HG02970 (cell line): Measurements from ENCODE around the gene CMTR1.

Experiments used
- ATAC-seq: cut with Tn5 transposase; IDR thresholded peaks from one replicate; pipeline ENCODE4 v1.9.1; 2021; ENCODE audit warnings: mild to moderate bottlenecking, moderate library complexity, moderate number of reproducible peaks; ENCODE audit not compliant: unreplicated experiment, low FRiP score

CMTR1 gene

DNA sequence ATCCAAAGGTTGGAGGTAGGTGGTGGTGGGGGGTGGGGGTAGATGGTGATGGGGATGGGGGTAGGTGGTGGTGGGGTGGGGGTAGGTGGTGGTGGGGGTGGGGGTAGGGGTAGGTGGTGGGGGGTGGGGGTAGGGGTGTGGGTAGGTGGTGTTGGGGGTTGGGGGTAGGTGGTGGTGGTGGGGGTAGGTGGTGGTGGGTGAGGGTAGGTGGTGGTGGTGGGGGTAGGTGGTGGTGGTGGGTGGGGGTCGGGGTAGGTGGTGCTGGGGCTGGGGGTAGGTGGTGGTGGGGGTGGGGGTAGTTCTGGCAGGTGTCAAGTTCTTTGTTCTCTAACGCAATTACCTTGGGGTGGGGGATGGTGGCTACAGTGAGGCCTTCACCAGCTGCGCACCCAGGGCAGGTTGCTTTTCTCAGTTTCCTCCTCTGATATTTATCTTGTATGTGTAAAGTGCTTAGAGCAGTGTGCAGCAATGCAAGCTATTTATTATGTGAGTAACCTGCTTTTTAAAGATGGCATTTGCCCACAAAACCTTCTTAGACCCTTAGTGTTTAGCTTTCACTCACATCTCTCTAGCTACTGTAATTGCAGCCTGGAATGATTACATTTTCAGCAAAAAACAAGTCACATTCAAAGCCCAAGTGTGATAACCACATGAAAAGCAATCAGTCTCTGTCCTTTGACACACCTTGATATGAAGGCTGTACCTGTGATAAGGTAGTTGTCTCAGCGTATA lies 74.8 kb downstream of the CMTR1 start:
- no peak for ATAC-seq

DNA sequence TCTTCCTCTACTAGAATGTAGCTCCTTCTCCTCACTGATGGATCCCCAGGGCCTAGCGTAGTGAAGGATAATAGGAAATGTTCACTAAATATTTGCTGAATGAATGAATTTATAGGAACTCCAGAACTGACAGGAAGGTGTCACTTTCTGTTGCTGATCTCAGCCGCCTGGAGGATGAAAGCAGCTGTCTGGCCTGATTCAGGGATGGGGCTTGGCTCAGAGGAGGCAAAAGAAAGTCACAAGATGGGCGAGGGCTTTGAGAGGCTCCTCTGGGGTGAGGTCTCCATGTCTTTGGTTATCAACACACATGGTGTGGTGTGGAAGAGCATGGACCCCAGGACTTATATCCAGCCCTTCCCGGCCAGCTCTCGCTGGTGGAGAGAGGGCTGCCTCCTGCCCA lies 78.2 kb downstream of the CMTR1 start:
- ATAC-seq: no peak

DNA sequence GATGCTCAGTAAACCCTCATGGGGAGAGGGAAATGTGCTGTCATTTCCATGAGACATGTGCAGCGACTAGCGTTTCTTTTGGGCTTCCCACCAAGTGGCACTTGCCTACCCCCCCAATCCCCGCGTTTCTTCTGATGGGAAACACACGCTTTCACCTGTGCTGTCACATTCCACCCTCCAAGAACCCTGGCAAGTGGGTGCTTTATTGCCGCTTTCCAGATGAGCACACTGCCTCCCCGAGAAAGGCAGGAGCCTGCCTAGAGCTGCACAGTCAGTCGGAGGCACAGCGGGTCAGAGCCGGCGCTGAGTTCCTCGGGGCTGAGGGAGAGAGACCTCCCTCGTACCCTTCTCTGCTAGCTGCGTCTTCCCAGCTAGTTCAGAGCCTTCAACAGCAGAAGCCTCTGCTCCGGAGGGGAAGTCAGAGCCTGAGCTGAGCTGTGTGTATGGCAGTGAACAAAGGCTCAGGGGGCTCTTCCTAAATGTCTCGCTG lies 78.9 kb downstream of the CMTR1 start:
- ATAC-seq: no peak

DNA sequence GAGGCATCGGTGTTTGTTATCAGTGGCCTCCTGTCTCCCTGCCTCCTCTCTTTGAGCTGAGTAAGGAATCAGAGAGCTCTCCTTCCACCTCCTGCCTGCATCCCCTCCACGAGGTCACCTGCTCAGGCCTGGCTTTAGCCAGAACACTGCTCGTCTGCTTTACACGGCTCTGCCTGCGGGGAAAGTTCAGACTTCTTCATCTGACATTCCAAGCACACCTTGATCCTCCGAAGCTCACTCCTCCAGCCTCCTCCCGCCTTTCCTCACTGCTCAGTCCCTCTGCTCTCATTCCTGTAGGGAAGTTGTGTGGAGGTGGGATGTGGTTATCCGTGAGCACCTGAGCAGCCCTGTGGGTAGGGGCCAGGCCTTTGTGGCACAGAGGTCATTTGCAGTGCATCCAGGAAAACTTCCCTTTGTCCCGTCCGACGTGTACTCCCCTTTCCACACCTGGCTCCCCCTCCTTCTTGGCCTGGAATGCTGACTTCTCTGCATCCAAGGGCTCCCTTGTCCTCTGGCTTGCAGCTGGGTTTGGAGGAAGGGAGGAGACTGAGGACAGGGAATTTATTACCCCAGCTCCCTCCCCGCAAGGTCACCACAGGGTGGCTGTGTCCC lies 79.5 kb downstream of the CMTR1 start:
- no peak for ATAC-seq

DNA sequence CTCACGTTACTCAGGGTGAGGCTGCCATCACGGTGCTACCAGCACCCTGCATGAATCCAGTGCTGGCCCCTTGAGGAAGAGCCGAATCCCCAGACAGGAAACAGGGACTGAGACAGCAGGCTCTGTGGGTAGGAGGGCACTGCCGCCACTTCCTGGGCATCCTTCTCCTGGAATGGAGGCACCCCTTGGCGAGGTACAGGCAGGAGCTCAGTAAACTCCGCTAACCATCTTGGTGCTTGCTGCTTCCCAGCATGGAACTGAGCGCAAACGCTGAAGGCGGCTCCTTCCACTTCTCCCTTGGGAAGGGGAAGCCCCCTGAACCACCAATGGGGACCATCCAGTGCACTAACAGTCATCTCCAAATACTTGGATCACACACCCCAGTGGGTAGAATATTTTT lies 80.1 kb downstream of the CMTR1 start:
- no peak for ATAC-seq

DNA sequence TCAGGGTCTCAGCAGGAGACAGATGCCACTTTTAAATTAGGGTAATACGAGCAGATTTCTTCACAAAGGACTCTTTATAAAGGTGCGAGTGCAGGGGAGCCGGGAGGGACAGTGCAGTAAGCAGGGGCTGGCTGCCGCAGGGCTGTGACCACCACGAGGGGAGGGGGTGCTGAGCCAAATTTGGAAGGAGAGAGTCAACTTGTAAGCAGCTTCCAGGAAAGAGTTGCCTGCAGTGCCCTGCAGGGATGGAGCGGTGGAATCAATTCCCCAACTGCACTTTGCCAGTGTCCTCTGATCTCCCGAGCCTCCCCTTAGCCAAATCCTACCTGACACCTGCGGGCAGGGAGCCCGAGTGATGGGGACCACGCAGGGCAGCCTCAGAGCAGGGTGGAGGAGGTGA lies 80.6 kb downstream of the CMTR1 start:
- ATAC-seq: no peak

DNA sequence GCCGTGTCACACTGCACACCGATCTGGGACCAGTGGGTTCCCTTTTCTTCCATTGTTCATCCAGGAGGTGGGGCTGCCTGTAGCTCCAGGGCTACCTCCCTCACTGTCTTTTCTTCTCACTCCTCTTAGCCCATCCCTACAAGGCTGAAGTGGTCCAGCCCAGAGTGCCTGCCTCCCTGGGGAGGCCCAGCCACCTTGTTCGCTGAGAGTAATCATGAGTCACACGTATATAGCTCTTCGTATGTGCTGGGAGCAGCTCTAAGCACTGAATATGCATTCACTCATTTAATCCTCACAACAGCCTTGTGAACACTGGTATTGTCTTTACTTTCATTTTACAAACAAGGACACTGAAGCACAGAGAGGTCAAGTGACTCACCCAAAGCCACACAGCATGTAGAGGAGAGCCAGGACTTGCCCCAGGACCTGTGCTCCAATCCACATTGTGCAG lies 81.3 kb downstream of the CMTR1 start:
- ATAC-seq: no peak

DNA sequence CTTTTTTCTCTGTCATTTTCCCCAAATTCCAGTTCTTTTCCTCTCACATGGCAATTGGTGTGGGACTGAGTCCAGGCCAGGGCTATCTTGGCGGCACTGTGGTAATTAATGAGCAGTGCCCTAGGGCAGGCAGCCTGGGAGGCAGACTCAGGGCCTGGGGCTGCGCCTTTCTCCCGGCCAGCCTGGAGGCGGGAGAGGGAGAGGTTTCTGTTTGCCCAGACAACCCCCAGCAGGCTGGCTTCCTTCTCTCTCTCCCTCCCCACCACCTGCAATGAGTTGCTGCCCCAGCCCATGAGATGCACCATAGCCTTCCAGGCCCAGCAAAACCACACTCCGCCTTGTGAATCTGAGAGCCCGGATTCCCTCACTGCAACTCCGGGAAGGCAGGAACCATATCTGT lies 81.8 kb downstream of the CMTR1 start:
- ATAC-seq: no peak

DNA sequence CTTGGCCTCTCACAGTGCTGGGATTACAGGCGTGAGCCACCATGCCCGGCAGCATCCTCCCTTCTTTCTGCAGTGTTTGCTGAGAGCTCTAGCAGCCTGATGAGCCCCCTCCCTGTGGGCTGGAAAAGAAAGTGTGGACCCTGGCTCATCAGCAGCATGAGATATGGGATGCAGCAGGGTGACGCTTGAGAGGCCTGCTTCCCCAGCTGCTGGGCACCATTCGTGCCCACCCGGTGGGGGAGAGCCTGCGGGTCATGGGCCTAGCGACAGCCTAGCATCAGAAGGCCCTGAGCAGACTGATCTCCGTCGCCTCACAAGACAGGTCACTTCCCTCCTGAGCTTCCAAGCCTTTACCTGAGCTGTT lies 82.7 kb downstream of the CMTR1 start:
- ATAC-seq: no peak

DNA sequence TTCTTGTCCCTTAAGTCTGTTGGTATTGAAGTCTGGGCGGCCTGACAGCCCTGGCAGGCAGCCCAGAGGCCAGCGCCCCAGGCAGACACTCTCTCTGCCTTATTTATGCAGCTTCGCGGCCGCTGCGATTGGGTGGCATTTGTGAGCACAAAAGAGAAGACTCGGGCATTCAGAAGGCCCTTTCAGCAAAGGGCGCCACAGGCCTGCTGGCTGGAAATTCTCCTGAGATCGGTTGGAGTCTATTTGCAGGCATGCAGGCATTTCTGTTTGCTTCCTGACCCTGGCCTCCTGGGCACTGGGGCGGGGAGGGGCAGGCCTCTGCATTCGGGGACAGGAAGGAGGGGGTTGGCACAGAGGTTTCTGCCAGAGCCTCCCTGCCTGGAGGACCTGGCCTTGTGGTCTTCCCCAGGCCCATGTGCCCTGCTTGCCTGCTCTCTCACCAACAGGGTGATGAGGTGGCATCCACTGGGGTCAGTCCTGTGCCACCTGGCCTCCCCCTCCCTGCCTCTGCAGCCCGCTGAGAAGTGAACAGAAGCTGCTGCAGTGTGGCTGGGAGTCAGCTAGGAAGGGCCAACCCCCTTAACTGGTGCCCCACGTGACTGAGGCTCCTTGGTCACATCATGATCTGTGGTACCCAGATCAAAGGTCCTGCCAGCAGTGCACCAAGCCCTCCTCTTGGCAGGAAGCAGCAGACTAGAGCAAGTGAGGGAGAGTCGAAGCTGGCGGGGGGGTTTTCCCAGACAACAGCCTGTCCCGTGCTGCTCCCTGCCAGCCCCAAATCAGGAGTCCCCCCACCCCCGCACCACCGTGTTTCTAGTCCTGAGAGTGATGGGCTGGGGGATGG lies 83.3 kb downstream of the CMTR1 start:
- no peak for ATAC-seq

DNA sequence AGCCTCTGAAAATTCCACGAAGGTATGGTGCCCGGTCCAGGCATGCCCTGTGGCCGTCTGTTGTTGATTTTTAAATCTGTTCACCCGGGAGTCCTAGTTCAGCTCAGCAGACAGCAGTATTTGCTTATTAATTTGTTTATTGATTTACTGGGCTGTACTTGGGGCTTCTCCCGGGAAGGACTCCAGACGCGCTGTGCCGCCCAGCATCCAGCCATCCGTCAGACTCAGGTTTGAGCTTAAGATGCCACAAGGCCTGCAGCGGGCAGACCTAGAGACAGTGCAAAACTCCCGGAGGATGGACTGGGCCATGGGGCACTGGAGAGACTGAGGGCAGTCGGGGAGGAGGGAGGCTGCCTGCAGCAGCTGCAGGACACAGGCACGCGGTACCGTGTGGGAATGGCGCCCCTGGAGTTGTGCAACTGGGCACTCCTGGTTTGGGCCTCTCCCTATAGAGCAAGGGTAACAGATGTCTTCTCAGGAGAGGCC lies 83.9 kb downstream of the CMTR1 start:
- no peak for ATAC-seq

DNA sequence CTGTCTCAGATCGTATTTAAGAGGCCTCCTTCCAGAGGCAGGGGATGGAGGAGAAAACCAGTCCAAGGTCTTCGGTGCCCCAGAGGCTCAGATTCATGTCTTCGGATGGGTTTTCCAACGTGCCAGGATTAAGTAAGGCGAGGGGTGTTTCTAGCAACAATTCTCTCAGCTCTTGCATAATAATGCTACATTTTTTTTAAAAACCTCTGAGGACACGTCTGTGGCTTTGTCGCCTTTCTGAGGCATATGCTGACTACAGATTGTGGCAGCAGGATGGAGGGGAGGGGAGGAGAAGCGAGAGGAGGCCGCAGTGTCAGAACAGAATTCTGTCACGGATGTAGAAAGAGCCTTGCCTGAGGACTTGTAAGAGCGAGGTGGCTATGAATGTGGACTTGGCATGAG lies 84.4 kb downstream of the CMTR1 start:
- ATAC-seq: no peak

DNA sequence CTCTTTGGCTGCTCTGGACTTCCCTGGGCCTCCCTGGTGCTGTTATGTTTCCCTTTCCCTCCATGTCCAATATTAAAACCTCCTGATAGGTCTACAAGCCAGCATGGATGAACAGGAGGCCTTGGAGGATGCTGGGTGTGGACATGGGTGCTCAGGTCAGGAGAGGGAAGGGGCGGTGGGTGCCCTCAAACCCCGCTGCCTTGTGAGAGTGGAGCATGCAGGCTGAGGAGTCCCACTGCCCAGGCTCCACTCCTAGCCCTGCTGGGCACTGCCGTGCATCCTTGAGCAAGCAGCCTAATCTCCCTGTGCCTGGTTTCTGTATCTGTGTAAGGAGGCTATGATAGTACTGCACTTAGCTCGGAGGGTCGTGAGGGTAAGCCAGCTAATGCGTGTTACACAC lies 85.1 kb downstream of the CMTR1 start:
- no peak for ATAC-seq

DNA sequence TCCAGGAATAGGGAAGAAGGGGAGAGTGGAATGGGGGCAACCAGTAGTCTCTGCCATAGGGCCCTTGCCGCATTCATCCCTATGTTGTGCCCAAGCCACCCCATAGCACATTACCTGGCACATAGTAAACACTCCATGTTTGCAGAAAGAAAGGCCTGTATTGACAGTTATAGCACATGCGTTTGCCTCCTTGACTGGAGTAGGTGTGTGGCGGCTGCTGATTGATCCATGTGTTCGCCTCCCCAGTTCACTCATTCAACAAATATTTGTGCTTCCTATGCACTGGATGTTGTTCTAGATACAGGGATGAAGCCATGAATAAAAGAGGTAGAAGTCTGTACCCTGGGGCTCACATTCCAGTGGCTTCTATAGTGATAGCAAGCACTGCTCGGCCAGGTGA lies 86.4 kb downstream of the CMTR1 start:
- no peak for ATAC-seq

DNA sequence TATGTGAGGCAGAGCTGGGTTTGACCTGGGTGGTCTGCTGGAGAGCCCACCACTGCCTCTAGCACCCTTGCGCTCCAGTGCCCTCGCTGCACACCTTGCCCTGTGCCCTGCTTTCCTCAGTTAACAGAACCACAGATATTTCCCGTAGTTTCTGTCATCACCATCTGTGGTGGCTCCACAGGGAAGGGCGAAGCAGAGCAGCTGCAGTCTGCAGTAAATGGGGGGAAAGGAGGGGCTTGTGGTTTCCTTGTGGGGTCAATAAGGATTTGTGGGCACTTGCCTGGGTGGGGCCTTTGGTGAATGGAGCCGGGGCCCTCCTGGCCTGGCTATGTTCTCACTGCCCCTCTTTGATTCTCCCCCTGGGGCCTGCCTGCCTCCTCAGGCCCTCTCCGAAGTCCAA lies 87.9 kb downstream of the CMTR1 start:
- no peak for ATAC-seq

DNA sequence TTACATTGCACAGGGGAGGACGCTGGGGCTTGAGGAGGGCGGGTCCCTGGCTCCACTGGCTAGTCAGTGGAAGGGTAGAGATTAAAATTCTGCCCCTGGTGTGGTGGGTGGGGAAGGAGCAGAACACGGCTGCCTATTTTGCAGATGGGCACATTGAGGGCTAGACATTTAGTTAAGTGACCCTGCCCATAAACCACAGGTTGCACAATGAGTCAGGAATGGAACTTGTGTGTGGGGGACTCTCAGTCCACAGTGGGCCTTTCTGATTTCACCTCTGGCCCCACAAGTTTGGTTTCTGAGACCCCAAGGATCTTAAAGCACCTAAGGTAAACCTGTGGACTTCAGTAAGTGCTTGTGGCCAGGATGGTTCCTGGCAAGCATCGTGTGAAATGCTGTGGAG lies 88.7 kb downstream of the CMTR1 start:
- no peak for ATAC-seq

DNA sequence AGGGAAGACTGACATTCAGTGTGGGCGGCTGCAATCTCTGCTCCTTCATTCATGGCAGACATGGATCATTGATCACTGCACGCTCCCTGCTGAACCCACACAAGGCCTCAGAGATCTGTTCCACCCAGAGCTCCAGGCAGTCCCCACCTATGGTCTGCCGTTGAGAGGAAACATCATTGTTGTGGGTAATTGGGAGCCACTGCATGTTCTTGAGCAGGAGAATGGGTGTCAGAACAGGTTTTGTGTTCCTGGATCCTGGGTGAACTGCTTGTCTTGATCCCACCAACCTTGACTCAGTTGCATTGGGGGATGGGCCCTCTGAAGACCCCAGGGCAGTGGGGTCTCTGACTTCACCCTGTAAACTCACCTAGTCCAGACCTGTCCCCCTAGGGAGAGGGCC lies 89.8 kb downstream of the CMTR1 start:
- no peak for ATAC-seq

DNA sequence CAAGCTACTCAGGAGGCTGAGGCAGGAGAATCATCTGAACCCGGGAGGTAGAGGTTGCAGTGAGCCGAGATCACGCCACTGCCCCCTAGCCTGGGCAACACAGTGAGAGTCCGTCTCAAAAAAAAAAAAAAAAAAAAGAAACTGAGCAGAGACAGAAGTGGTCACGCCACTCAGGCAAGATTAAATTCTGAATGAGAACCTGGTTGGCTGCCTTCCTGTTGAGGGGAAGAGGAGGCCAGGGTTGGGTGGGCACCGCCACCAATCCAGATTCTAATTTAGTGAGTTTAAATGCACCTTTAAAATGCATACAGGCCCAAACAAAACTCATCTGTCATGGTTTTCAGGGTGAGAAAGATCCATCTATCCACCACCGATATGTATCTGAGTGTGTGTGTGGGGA lies 90.4 kb downstream of the CMTR1 start:
- no peak for ATAC-seq

DNA sequence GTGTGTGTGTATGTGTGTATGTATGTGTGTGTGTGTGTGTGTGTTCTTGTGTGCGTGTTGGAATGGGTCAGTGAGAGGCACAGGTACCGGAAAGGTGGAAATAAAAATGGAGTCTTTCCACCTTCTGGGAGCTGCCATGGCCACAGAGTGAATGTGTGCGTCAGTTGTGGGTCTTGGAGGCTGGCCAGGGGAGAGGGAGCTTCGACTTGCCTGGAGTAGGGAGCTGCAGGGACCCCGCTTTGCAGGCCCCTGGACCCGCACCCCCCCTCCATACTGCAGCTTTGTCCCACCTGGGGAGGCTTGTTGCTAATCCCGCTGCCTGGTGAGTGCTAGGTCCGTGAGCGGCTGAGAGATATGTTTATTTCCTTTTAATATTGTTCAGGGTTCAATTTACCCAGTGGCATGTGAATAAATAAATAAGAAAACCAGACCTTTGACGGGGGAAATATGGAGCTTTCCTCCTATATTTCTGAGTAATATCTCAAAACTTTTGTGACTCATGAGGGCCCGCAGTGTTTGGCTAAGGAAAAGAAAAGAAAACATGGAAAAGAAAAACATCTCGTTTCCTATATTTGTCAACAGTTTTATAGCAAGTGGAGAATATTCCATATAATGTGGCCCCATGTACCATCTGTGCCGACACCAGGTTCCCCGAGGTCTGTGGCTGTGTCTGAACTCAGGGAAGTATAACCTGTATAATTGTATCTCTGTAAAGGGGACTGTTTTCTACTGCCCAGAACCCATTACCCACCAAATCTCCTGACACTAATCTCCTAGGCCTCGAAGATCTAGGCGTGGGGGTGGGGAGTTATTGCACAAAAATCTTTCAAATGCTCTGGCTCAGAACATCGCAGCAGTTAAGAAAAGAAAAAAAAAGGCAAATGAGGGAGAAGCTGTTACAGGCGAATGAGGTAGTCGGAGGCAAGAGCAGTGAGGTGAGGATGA lies 91.3 kb downstream of the CMTR1 start:
- ATAC-seq: no peak

DNA sequence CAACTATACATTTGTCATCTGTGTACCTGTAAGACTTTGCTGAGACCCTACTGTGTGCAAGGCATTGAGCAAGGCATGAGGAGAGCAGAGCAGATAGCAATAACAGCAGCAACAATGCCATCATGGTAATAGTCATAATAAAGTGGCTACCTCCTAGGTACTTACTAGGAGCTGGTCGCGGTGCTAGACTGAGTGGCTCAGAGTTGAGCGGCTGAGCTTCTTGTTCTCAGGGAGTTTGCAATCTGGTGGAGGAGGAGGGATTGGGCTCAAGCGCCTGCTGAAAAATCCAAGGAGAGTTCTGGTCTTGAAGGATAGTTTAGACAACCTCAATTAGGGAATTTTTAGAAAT lies 91.9 kb downstream of the CMTR1 start:
- ATAC-seq: no peak
